DMS 273 (cell line): ENCODE measurements around the gene SMIM8.

ENCODE experiments used
- DNase-seq: peaks from one replicate; lab custom pipeline; 2025; ENCODE audit not compliant: unreplicated experiment; lab: John Stamatoyannopoulos, UW

The SMIM8 gene

DNA sequence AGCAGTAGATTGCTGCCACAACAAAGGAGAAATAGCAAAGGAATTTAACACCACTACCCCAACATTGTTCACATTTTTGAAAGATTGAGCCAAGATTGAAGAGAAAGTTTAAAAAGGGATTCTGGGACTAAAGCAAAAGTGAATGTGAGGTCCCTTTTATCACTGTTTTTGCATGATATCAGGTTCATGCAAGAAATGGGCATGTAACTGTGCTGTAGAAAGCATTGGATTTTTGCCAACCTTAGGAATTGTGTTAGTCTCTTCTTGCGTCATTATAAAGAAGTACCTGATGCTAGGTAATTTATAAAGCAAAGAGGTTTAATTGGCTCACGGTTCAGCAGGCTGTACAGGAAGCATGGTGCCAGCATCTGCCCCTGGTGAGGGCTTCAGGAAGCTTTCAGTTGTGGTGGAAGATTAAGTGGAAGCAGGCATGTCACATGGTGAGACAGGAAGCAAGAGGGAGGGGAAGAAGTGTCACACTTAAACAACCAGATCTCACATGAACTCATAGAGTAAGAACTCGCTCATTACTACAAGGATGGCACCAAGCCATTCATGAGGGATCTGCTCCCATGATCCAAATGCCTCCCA, 11.3 kb downstream of the SMIM8 start:
- DNase-seq, result peak; percentile 7

DNA sequence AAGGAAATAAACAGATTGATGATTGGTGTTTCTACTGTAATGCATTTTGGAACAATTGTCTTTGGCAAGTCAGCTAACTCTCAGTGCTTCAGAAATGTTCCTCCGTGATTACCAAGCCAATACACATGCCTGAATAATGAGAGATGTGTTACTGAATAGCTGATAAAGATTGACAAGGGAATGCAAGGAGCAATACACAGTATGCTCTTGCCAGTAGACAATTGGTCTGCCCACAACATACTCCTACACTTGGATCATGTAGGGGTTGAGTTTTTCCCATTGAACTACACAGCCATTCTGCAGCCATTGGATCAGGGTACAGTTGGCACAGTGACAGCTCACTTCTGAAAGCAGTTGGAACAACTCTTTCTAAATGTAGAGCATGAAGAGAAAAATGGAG, 12.3 kb downstream of the SMIM8 start:
- DNase-seq, result no peak

DNA sequence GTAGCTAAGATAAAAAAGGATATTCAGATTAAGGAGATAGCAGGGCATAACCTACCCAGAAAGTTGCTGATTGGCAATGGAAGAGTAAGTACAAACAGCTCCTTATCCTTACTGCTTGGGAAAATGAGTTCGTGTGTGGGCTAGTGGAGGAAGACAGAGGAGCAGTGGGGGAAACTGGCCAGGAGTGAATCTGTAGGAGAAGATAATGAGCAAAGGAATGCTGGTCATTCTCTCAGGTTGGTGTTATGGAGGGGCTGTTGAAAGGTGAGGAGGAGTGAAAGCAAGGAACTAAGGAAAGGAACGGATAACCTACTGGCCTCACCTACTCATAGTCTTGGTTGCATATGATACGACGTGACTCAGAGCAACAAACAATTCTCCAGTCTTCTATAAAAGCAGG, 14.0 kb downstream of the SMIM8 start:
- no peak for DNase-seq

DNA sequence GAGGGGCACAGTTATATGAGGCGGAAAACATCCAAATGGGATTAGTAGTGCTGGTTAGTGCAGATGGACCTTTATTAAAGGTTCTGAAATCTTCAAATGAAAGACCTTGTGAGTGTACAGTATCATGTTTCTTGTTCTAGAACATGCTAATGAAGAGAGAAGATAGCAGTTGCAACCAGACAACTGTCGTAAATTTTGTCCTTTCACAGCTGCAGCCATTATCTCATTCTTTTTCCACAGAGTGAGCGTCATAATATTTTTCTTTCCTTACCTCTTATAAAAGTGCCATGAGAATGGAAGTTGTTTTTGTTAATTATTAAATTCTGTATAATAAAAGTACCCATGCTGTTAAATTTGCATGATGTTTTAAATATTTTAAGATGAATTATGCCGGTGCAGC, 17.8 kb downstream of the SMIM8 start:
- DNase-seq, result no peak

DNA sequence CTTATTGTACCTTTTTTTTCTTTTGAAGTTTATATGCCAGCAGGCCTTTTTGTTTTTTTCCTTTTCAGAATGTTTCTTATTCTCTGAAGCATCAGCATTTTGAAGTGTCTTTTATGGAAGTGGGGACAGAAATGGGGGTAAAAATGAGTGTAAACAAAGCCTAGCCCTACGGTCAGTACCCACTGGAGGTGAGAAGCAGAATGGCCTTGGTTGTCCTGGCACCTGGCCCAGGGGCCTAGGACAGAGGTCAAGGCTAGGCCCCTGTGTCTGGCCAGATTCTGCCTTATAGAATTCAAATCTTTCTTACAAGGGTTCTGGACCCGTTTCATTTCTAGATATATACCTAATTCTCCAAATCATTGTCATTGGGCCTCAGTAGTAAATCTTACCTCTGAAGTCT, 18.8 kb downstream of the SMIM8 start:
- no peak for DNase-seq

DNA sequence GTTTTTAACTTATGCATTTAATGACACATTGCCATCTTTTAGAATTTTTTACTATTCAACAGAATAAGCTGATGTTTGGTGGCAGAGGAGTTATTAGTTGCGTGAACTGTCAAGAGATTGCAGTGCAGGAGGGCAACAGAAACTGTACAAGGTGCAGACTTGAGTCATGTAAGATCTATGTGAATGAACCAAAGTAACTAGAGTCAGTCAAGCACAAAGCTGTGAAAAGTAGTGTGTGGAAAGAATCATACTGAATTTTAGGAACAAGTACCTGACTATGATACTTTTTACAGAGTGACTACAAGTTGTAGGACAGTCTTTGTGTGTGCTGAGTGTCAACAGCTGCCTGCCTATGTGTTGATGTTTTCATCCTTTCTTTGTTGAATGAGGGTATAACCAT, 19.5 kb downstream of the SMIM8 start:
- no peak for DNase-seq

DNA sequence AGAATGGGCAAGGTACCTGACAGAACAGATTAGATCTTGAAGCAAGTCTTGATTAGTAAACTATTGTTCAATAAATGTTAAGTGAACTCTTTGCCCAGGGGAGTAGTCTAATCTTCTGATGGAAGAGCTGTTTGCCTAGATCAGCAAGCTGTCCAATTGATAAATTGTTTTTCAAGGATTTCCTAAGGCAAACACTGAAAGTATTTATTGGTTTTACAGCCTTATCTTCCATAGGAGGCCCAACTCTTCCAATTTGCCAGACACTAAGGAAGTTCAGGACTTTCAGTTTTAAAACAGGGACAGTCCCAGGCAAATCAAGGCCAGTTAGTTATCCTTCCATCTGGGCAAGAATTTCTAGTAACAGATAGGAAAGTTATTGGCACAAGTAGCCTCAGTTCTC, 20.4 kb downstream of the SMIM8 start:
- no peak for DNase-seq

DNA sequence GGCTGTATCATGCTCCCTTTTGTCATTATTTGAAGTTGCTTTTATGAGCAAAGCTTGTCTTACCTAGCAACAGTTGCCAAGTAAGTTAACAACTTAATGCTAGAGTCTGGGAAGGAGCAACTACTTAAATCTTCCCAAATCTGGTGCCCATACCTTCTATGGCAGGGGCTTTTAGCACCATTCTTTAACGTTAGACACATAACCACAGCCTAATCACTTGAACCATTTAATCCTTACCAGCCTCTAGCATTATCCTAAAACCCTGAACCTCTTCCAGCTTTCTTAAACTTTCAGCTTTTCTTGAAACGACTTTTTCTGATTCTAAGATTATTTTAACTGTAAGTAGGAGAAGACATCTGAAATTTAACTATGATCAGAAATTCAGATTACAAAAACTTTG, 22.3 kb downstream of the SMIM8 start, which contains the start of gene C6orf163:
TSS of gene C6orf163 (plus strand) at position 83 of the 400 bp plus-strand sequence. CDS start at position 370, 287 bp downstream.
- DNase-seq, result no peak

DNA sequence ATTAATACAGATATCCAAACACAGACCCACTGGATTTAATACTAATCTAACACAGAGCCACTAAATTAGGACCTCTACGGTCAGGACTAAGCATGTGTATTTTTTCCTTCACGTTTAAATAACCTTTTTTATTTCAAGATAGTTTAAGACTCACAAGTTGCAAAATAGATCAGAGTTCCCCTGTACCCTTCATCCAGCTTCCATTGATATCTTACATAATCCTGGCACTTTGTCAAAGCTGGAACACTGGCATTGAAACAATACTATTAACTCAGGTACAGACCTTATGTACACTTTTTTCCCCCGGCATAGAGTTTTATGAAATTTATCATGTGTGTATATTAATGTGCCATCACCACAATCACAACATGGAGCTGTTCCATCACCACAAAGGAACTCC, 24.3 kb downstream of the SMIM8 start:
- no peak for DNase-seq

DNA sequence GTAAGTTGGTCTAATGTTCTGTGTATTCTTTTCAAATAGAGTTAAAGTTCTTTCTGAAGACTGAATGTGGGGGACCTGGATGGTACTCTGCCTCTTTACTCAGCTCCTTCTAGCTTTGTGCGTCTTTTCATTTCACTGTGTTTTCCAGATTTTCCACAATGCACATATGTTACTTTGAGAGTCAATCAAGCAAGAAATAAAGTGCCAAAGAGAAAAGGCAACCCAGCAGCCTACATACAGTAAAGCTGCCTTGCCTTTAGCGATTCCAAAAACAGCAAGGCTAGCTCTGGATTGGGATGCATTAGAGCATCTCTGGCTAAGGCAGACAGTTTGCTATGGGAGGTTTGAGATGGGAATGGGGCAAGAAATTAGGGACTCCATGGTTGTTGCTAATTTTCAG, 27.5 kb downstream of the SMIM8 start:
- no peak for DNase-seq

DNA sequence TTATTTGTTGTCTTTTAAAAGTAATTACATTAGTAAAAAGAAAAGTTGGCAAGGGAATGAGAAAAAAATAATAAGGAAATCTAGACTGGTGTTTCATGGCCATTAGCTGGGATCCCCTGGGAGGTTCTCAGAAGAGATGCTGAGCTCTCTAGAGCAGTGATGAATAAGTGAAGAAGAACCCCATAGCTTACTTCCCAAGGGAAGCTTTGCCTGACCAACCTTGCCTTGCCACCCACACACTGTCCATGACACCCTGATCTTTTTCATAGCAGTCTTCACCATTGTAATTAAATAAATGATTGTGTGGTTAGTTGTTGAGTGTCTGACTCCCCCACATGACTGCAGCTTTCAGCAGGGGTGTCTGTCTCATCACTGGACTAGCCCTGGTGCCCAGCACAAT, 28.1 kb downstream of the SMIM8 start:
- DNase-seq, result no peak

DNA sequence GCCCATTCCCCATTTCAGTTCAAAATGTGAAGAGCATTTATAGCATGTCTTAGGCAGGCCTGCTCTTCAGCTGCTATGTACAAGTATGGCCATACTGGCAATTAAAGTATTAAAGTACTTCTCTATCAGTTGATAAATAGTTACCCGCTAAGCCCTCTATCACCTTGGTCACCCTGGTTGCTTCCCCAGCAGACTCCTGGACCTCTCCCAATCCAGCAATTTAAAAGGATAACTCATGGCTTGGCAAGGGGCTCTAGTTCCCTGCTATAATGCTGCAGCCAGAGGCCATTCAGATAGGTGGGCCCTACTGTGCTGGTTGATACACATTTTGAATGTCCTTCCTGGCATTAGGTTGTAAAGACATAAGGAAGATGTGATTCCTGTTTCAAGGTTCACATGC, 29.2 kb downstream of the SMIM8 start:
- DNase-seq, result no peak

DNA sequence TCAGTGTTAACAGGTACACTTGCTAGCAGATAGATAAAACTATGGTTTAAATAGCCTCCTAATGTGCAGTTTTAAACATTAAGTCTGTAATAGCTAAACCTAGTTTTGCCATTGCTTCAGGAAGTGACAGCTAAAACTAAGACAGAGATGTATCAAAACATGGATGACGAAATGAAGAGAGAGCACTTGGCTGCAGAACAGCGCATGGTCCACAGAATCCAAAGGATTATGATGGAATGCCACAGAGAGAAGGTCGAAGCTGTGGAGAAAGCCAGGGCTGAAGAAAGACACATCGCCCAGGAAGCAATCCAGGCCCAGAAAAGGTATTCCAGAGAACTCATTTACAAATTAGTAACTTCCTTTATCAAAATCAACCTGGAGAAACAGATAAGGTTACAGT, 33.8 kb downstream of the SMIM8 start:
- no peak for DNase-seq

DNA sequence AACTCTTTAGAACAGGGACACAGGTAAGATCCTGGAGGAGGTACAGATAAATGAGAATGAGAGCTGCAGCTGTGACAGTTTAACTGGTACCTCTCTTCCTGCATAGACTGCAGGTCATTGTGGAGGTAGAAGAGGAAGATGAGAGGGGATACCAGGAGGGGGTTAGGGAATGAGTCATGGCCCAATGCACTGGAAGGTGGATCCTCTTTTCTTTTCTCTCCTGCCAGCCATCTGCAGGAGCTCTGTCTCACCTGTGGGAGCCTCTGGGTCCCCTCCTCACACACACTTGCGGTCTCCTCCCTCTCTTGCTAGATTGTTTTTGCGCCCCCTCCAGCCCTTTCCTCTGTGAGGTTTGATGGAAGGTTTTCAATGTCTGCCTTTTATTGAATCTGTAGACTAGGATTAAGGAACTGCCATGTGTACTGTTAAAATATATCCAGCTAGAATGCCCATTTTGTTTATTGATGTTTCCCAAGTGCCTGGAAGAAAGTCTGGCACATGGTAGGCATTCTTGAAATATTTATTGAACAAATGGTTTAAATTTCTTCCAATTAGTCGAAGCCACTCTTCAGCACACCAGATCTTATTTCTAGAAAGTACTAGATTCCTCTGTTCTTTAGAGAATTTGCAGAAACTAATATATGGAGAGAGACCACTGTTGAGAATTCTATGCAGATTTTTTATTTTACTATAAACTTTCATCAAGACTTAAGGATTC, 35.2 kb downstream of the SMIM8 start:
- no peak for DNase-seq

DNA sequence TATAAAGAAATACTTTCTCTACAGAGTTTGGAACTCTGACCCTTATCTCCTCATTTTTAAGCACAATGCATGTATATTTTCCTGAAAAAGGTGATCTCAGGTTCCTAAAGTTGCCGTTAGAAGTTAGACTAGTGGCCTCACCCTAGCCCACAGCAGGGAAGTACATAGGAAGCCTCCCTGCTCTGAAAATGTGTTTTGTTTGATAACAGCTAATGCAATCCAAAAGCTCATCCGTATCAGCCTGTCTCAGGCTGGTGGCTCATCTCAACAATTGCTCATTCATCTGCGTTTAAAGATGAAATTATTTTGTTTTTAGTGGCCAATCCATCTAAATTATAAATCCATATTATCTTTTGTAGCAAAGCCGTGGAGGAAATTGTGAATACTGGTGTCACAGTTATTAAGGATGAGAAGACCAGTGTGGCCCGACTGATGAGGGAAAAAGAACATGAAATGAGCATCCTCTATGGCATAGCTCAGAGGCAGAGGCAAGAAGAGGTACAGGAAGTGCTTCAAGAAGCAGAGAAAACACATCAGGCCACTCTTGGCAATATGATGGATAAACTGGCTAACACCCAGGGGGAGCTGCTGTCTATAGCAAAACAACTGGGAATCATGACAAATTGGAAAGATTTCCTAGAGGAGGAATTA, 42.3 kb downstream of the SMIM8 start:
- no peak for DNase-seq

DNA sequence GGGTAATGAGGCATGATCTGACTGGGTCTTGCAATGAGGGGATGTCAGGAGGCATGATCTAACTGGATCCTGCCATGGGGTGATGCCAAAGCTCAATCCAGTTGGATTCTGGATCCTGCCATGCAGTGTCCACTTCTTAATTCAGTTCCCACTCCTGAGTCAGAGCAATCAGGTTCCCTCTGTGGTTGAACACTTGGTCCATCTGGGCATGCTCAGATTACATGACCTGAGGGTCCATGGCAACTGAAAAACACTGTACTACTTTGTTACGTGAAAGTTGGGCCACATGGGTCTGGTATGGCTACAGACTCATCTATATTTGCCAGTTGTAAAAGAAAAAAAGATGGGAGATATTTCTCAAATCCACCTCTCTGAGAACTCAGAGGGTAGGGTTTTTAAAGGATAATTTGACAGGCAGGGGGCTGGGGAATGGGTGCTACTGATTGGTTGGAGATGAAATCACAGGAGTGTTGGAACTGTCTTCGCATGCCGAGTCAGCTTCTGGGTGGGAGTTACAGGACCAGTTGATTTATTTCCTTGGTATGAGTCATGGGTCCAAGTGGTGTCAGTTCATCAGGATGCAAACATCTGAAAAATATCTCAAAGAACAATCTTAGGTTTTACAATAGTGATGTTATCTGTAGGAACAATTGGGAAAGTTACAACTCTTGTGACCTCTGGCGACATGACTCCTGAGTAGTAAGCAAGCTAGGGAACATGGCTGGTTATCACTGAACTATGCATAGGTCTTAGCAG, 43.9 kb downstream of the SMIM8 start:
- no peak for DNase-seq

DNA sequence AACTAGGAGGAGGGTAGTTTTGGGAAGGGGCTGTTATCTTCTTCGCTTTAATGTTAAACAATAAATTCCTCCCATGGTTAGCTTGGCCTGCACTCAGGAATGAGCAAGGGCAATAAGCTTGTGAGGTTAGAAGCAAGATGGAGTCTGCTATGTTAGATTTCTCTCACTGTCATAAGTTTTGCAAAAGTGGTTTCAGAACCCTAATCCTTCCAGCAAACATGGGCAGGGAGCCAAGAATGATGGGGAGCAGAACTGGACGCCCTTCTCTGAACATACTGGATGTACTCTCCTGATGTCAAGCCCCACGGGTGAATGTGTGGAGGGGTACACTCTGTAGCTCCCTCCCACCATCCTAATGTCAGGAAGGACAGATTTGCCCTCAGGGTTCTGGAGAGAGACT, 44.5 kb downstream of the SMIM8 start:
- DNase-seq, result no peak

DNA sequence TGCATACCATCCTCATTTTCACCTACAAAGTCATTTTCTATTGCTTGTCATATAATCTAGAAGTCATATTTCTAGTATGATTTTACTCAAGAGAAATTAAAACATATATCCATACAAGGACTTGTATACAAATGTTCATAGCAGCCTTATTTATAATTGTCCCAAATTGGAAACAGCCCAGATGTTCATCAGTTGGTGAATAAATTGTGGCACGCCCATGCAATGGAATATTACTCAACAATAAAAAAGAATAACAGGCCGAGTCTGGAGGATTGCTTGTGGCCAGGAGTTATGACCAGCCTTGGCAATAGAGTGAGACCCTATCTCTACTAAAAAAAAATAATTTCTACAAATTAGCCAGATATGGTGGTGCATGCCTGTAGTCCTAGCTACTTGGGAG, 51.0 kb downstream of the SMIM8 start:
- DNase-seq, result no peak

DNA sequence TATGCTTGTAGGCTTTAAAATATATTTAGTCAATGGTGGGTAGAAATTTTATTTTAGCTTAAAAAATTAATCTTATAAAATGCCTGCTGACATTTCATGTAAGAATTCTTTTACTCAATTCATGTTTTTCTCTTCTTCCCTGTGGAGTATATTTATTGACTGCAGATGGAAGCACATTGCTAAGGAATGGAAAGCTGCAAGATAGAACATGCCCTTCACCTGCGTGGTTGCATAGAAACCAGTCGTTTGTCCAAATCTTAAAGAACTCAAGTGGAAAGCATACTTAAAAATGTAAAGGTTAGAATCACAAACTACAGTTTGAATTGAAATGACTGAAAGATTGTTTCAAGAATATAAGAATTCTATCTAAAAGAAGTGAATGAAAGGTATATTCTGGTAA, 52.9 kb downstream of the SMIM8 start:
- DNase-seq, result no peak

DNA sequence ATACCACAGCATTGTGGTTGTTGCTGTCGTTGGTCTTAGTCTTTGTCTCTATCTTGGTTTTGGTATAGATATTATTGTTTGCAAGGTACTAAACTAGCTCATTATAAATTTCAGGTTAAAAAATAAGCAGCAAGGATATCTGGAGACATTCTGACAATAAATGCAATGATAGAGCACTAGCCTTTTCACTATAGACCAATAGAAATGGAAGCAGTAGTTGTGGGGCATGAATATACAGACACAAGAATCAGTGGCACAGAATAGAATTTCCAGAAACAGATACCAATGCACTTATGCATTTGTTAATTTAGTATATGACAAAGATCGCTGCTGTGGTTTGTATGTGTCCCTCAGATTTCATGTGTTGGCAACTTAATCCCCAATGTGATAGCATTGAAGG, 54.3 kb downstream of the SMIM8 start:
- DNase-seq, result no peak

DNA sequence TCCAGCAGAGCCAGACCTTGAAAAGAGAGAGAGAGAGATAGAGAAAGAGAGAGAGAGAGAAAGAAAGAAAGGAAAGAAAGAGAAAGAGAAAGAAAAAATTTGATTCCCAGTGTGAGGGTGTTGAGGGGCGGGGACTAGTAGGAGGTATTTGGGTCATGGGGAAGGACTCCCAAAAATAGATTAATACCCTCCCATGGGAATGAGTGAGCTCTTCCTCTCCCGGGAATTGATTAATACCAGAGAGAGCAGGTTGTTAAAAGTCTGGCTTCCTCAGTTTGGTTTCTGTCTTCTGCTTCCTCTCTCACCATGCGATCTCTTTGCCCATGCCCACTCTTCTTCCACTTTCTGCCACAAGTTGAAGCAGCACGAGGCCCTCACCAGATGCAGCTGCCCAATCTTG, 56.6 kb downstream of the SMIM8 start:
- DNase-seq, result no peak

DNA sequence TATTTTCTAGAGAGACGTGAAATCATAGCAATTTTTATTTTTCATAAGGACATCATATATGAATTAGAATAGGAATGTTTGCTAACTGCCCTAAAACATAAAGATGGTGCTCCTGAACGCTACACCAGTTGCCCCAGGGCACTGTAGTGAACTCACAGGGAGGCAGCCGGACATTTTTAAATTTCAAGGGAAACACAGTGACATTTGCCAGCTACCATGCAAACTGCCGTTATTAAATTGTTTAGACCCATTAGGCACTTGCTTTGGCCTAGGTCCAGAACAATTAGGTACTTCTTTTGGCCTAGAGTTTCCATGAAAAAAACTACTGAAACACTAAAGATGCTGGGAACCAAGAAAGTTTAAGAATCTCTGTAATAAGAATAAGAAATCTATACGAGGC, 60.5 kb downstream of the SMIM8 start:
- DNase-seq, result peak; percentile 7
